CD14-positive monocyte (primary cell): Measurements from ENCODE around the gene UNK. TPM values are rescaled to one million over a fixed set of nuclear protein-coding genes. Genes with fewer than 3 reads are reported as not detected.
"Not testable (repeated sequence)": the region's sequence is repeated elsewhere in the genome, so short reads cannot be mapped to it uniquely, and the experiment has no call there.

Experiments
- DNase-seq, 3 donors: peaks; one replicate each; pipeline ENCODE4 v3.0.0-alpha.2; 2011 to 2022
- H2AFZ ChIP-seq: 2 replicates; pipeline ENCODE4 v1.6.0; 2012; ENCODE audit warnings: mild to moderate bottlenecking, low read depth, low read length, inconsistent platforms; ENCODE audit not compliant: insufficient read depth, poor library complexity, severe bottlenecking
- H3K27ac ChIP-seq, 2 donors: 1 replicate in 1 of 2; 2 replicates in 1 of 2; pipeline ENCODE4 v1.5.1; 2012 to 2013; ENCODE audit warnings: low read length in 2 of 2, control low read depth in 1 of 2, inconsistent platforms in 1 of 2, low read depth in 1 of 2, mild to moderate bottlenecking in 1 of 2
- H3K27me3 ChIP-seq, 2 donors: one replicate each; pipeline versions ENCODE4 v1.6.0 to v1.6.1; 2011 to 2013; ENCODE audit warnings: low read length in 2 of 2; ENCODE audit not compliant: control insufficient read depth in 2 of 2, insufficient read depth in 2 of 2
- H3K36me3 ChIP-seq, 2 donors: replicated peaks in 1 of 2; 1 replicate in 1 of 2; 2 replicates in 1 of 2; pipeline versions ENCODE4 v1.5.1 to v1.6.1; 2012 to 2013; ENCODE audit warnings: low read length in 2 of 2, control low read depth in 1 of 2, inconsistent platforms in 1 of 2, mild to moderate bottlenecking in 1 of 2; ENCODE audit not compliant: insufficient read depth in 2 of 2, control insufficient read depth in 1 of 2
- H3K4me1 ChIP-seq, 2 donors: 1 replicate in 1 of 2; 2 replicates in 1 of 2; pipeline versions ENCODE4 v1.5.1 to v1.6.1; 2012 to 2013; ENCODE audit warnings: low read length in 2 of 2, control low read depth in 1 of 2, inconsistent platforms in 1 of 2, mild to moderate bottlenecking in 1 of 2, moderate library complexity in 1 of 2; ENCODE audit not compliant: insufficient read depth in 2 of 2, control insufficient read depth in 1 of 2
- H3K4me2 ChIP-seq: replicated peaks from 2 replicates; pipeline ENCODE3; 2012; ENCODE audit warnings: low read length, moderate library complexity, mild to moderate bottlenecking; ENCODE audit not compliant: poor library complexity, severe bottlenecking; ENCODE audit errors: extremely low read depth
- H3K4me3 ChIP-seq, 3 experiments: fragments of 200-600 bp in 1 of 3; sonication (generic) in 1 of 3; replicated peaks in 1 of 3; 1 replicate in 2 of 3; 2 replicates in 1 of 3; pipeline ENCODE4 v1.5.1; 2011 to 2013; ENCODE audit warnings: low read length in 3 of 3, mild to moderate bottlenecking in 3 of 3, control low read depth in 2 of 3, low read depth in 2 of 3, inconsistent platforms in 1 of 3, moderate library complexity in 1 of 3
- H3K79me2 ChIP-seq: 2 replicates; pipeline ENCODE4 v1.6.0; 2012; ENCODE audit warnings: mild to moderate bottlenecking, control low read depth, inconsistent platforms, low read length, moderate library complexity; ENCODE audit not compliant: insufficient read depth
- H3K9ac ChIP-seq: 2 replicates; pipeline ENCODE4 v1.6.0; 2017; ENCODE audit warnings: low read length, mild to moderate bottlenecking; ENCODE audit not compliant: insufficient read depth, poor library complexity, severe bottlenecking
- H3K9me3 ChIP-seq, 2 donors: replicated peaks in 1 of 2; 1 replicate in 1 of 2; 2 replicates in 1 of 2; pipeline versions ENCODE4 v1.5.1 to v1.6.1; 2012 to 2013; ENCODE audit warnings: low read length in 2 of 2, control low read depth in 1 of 2; ENCODE audit not compliant: control insufficient read depth in 1 of 2, insufficient read depth in 1 of 2
- H4K20me1 ChIP-seq: 2 replicates; pipeline ENCODE4 v1.6.0; 2012; ENCODE audit warnings: mild to moderate bottlenecking, low read length, control low read depth, moderate library complexity; ENCODE audit not compliant: insufficient read depth
- H3K27ac Mint-ChIP-seq, 7 donors: one replicate each; pipeline ENCODE4 v1.8.0; 2020; ENCODE audit warnings: mild to moderate bottlenecking in 7 of 7, mixed read lengths in 7 of 7, moderate library complexity in 6 of 7, inconsistent platforms in 2 of 7
- H3K27me3 Mint-ChIP-seq, 3 donors: one replicate each; pipeline ENCODE4 v1.8.0; 2021 to 2022; ENCODE audit warnings: low read depth in 3 of 3, mild to moderate bottlenecking in 3 of 3, mixed read lengths in 3 of 3, moderate library complexity in 3 of 3, inconsistent platforms in 1 of 3
- H3K36me3 Mint-ChIP-seq, 2 donors: one replicate each; pipeline ENCODE4 v1.8.0; 2020; ENCODE audit warnings: mixed read lengths in 2 of 2, inconsistent platforms in 1 of 2, mild to moderate bottlenecking in 1 of 2
- H3K4me1 Mint-ChIP-seq: one replicate; pipeline ENCODE4 v1.8.0; 2020; ENCODE audit warnings: mild to moderate bottlenecking, mixed read lengths
- H3K4me3 Mint-ChIP-seq, 2 donors: one replicate each; pipeline ENCODE4 v1.8.0; 2020; ENCODE audit warnings: mild to moderate bottlenecking in 2 of 2, mixed read lengths in 2 of 2, moderate library complexity in 1 of 2
- H3K9me3 Mint-ChIP-seq, 7 donors: one replicate each; pipeline ENCODE4 v1.8.0; 2020 to 2022; ENCODE audit warnings: mixed read lengths in 7 of 7, mild to moderate bottlenecking in 6 of 7, moderate library complexity in 6 of 7, inconsistent platforms in 2 of 7
- CTCF ChIP-seq: fragments of 200-600 bp; IDR thresholded peaks from one replicate; pipeline ENCODE4 v1.8.0; 2022; ENCODE audit warnings: antibody characterized with exemption, mild to moderate bottlenecking
- WGBS: methylation state at CpG from one replicate; pipeline ENCODE4 v1.1.5; 2013; ENCODE audit warnings: missing lambda C conversion rate; ENCODE audit not compliant: insufficient coverage; 5-methylcytosine and 5-hydroxymethylcytosine counted together
- intact Hi-C, 2 donors: fragments of 100-400 bp; cut with micrococcal nuclease; formaldehyde crosslinking; loops; one replicate each; pipeline versions ENCODE4 v1.15.0 to v1.15.1; 2023
- polyA plus RNA-seq, 3 donors: library from polyadenylated mRNA; depleted of rRNA in 1 of 3; unstranded in 2 of 3; stranded (reverse) in 1 of 3; fragments of 300-500 nt in 2 of 3; fragments of >200 nt in 1 of 3; fragmentation: Illumina TruSeq in 2 of 3; gene quantifications; 1 replicate in 2 of 3; 2 replicates in 1 of 3; pipeline ENCODE4 v1.2.3, GENCODE V29; 2012 to 2021

The UNK gene
- polyA plus RNA-seq, 3 donors = 6.3 to 12.9 (median 7.8) TPM

GRCh38 chr17:75850928-75851692 is 66.5 kb downstream of the UNK start:
- Histone ChIP-seq H3K9me3 (no peaks in the 10 kb centered on the region), H3K36me3 (peaks cover 53 to 58% of the 10 kb centered on the region in 2 donors), H3K4me3 (no peak overlapping the region), H3K9ac (no peak overlapping the region), H4K20me1 (peaks cover 51% of the 10 kb centered on the region), H3K4me2 (no peak overlapping the region), H2AFZ (no peak overlapping the region), H3K27me3 (no peaks in the 10 kb centered on the region), H3K27ac (no peak overlapping the region), H3K4me1 (peaks cover 18 to 38% of the 10 kb centered on the region in 2 donors), H3K79me2 (peaks cover 45% of the 10 kb centered on the region)
- TF ChIP-seq CTCF = no peak
- H3K9me3 Mint-ChIP-seq = peaks cover 0 to 2% (median 0%) of the 10 kb centered on the region in 7 donors
- intact Hi-C loops = no loop called here
- H3K27ac Mint-ChIP-seq = peak overlapping the region in 1 of 7 donors; percentile 1
- peaks cover 54 to 65% of the 10 kb centered on the region in 2 donors for H3K36me3 Mint-ChIP-seq
- H3K4me1 Mint-ChIP-seq = peaks cover 19% of the 10 kb centered on the region
- 94% methylated on average over 11 of the region's 12 CpGs for WGBS
- H3K27me3 Mint-ChIP-seq = no peaks in the 10 kb centered on the region
- no peak overlapping the region for H3K4me3 Mint-ChIP-seq
- DNase-seq = no peak

- H3K4me3 ChIP-seq, H3K27ac ChIP-seq, H2AFZ ChIP-seq, DNase-seq, H3K9ac ChIP-seq, H3K27me3 ChIP-seq, H3K4me3 Mint-ChIP-seq, intact Hi-C loops, H3K4me2 ChIP-seq, H3K27me3 Mint-ChIP-seq, H3K9me3 Mint-ChIP-seq, H3K9me3 ChIP-seq: not testable (repeated sequence)
- Mint-ChIP-seq H3K36me3 (peaks cover 50 to 59% of the 10 kb centered on the region in 2 donors), H3K4me1 (peaks cover 21% of the 10 kb centered on the region), H3K27ac (peak overlapping the region in 1 of 7 donors; percentile 1)
- Histone ChIP-seq H3K4me1 (peaks cover 20 to 38% of the 10 kb centered on the region in 2 donors), H3K36me3 (peaks cover 48 to 53% of the 10 kb centered on the region in 2 donors), H3K79me2 (peaks cover 50% of the 10 kb centered on the region), H4K20me1 (peaks cover 46% of the 10 kb centered on the region)
- no CpG with 5 or more reads among the region's 15 CpGs for WGBS
These were observed 67.0 kb downstream of the UNK start for GRCh38 chr17:75851693-75851991.
